Pancreas (tissue), 10 donors: ENCODE results near the gene PPP1R37. TPM values are rescaled to one million over a fixed set of nuclear protein-coding genes. Genes with fewer than 3 reads are reported as not detected.
A peak's percentile ranks its signal among the peaks of the same experiment; 100 is the strongest.

Experiments used
- ATAC-seq, 4 donors: fragments of 200-7000 bp; cut with Tn5 transposase; one replicate each; pipeline versions ENCODE4 v1.8.0 to v1.9.1; 2020; ENCODE audit warnings: mild to moderate bottlenecking in 4 of 4, moderate library complexity in 4 of 4
- DNase-seq, 6 donors: peaks; one replicate each; pipeline ENCODE4 v3.0.0-alpha.2; 2020
- FAIRE-seq: peaks from 2 replicates; lab custom pipeline; 2012; peaks lifted over from hg19 to GRCh38; lab: Jason Lieb, UNC
- H3K27ac ChIP-seq, 4 donors: fragments of 200-600 bp; sonication (generic); 1 replicate in 3 of 4; 2 replicates in 1 of 4; pipeline versions ENCODE4 v1.5.0 to v1.8.0; 2020
- H3K27me3 ChIP-seq, 4 donors: fragments of 200-600 bp; one replicate each; pipeline ENCODE4 v1.8.0; 2021
- H3K36me3 ChIP-seq, 3 donors: fragments of 200-600 bp; sonication (generic) in 1 of 3; one replicate each; pipeline versions ENCODE4 v1.5.0 to v1.8.0; 2020 to 2021
- H3K4me1 ChIP-seq, 3 donors: fragments of 200-600 bp; one replicate each; pipeline ENCODE4 v1.8.0; 2021
- H3K4me3 ChIP-seq, 4 donors: fragments of 200-600 bp; sonication (generic) in 2 of 4; one replicate each; pipeline versions ENCODE4 v1.5.0 to v1.8.0; 2020 to 2021
- H3K9me3 ChIP-seq, 4 donors: fragments of 200-600 bp; one replicate each; pipeline ENCODE4 v1.8.0; 2021
- CTCF ChIP-seq, 4 donors: fragments of 200-600 bp; sonication (generic) in 3 of 4; IDR thresholded peaks; one replicate each; pipeline versions ENCODE4 v1.5.0 to v1.8.0; 2021; ENCODE audit warnings: antibody characterized with exemption in 4 of 4
- WGBS, 2 donors: extraction: QIAGEN DNeasy Blood & Tissue Kit; methylation state at CpG; one replicate each; pipeline ENCODE4 v1.1.7; 2013; 5-methylcytosine and 5-hydroxymethylcytosine counted together
- intact Hi-C, 3 donors: fragments of 100-400 bp; cut with DNase I; formaldehyde crosslinking; loops; one replicate each; pipeline versions ENCODE4 v1.11.1 to v1.14.2; 2022
- polyA plus RNA-seq, 2 donors: library from polyadenylated mRNA; stranded (reverse); fragments of 200-250 nt; gene quantifications; one replicate each; pipeline ENCODE4 v1.2.3, GENCODE V29; 2013
- total RNA-seq, 6 donors: library from RNA; stranded (reverse); fragmentation: NEBNext Ultra II Directional in 4 of 6; extraction: Animal tissue kit (Norgen Biotek cat#: 25700) in 4 of 6; gene quantifications; one replicate each; pipeline versions ENCODE4 v1.2.1 to v1.2.4, GENCODE V29; 2021 to 2023
- donor health status: healthy with polysubstance abuse.
- donor health status: DM: no; HTN: no; CAD: no; lungs with moderate emphysema.
- donor health status: DM: no; HTN: no; CAD: no.
- donor health status: control.
- donor health status: control.
- donor health status: Bipolar disorder and iron deficiency.
- donor health status: DM: yes; HTN: yes; CAD: no.
- donor health status: DM: no; HTN: no; CAD: no.
- donor health status: DM: no; HTN: no; CAD: no.
- donor health status: DM: yes; HTN: yes; CAD: no.

The PPP1R37 gene
- total and polyA plus RNA-seq, 8 donors, result 13.0 to 57.4 (median 15.3) TPM

- FAIRE-seq, result no peak
- no peaks in the 10 kb centered on the region for H3K27me3 ChIP-seq
These were observed 87.0 kb downstream of the PPP1R37 start for GRCh38 chr19:45179892-45180370.

GRCh38 chr19:45180936-45181335 lies 88.0 kb downstream of the PPP1R37 start:
- 79 to 88% methylated on average over 7 of the region's 7 CpGs for WGBS, 2 donors
- no peak for FAIRE-seq
- Histone ChIP-seq H3K27me3 (no peaks in the 10 kb centered on the region), H3K27ac (no peak overlapping the region), H3K4me1 (peaks cover 5 to 16% (median 15%) of the 10 kb centered on the region in 3 donors), H3K36me3 (no peaks in the 10 kb centered on the region), H3K4me3 (no peak overlapping the region), H3K9me3 (no peaks in the 10 kb centered on the region)
- peak in 1 of 6 donors; percentile 13 for DNase-seq
- intact Hi-C loops, result no loop called here
- no peak for TF ChIP-seq CTCF (IDR thresholded peaks at IDR 0.05)
- no peak for ATAC-seq

More at GRCh38 chr19:45179892-45180370, 87.0 kb downstream of the PPP1R37 start:
- Histone ChIP-seq H3K4me1 (peaks cover 5 to 16% (median 15%) of the 10 kb centered on the region in 3 donors), H3K36me3 (no peaks in the 10 kb centered on the region), H3K27ac (peak overlapping the region; percentile 70 to 88 (median 83)), H3K9me3 (no peaks in the 10 kb centered on the region), H3K4me3 (peak overlapping the region; percentile 58 to 90 (median 68))
- intact Hi-C loops, result no loop called here
- ATAC-seq (no peak), DNase-seq (no peak)
- TF ChIP-seq CTCF (IDR thresholded peaks at IDR 0.05), result no peak
- 44 to 50% methylated on average over 9 of the region's 9 CpGs for WGBS, 2 donors

GRCh38 chr19:45182758-45183157 lies 89.8 kb downstream of the PPP1R37 start:
- FAIRE-seq (no peak), DNase-seq (no peak), ATAC-seq (no peak)
- intact Hi-C loops, result no loop called here
- Histone ChIP-seq H3K36me3 (no peaks in the 10 kb centered on the region), H3K27me3 (no peaks in the 10 kb centered on the region), H3K4me1 (peaks cover 5 to 16% (median 12%) of the 10 kb centered on the region in 3 donors), H3K27ac (no peak overlapping the region), H3K4me3 (no peak overlapping the region), H3K9me3 (no peaks in the 10 kb centered on the region)
- no peak for TF ChIP-seq CTCF (IDR thresholded peaks at IDR 0.05)
- 90 to 91% methylated on average over 4 of the region's 4 CpGs for WGBS, 2 donors

GRCh38 chr19:45184115-45184514 lies 91.1 kb downstream of the PPP1R37 start:
- intact Hi-C loops, result no loop called here
- H3K36me3 ChIP-seq, result no peaks in the 10 kb centered on the region
- ATAC-seq (no peak), FAIRE-seq (no peak), DNase-seq (no peak)
- WGBS, 2 donors, result 94 to 100% methylated on average over 5 of the region's 5 CpGs
- no peak overlapping the region for H3K4me3 ChIP-seq
- no peaks in the 10 kb centered on the region for H3K9me3 ChIP-seq
- TF ChIP-seq CTCF (IDR thresholded peaks at IDR 0.05), result no peak
- H3K4me1 ChIP-seq, result peaks cover 5 to 16% (median 12%) of the 10 kb centered on the region in 3 donors
- no peak overlapping the region for H3K27ac ChIP-seq
- no peaks in the 10 kb centered on the region for H3K27me3 ChIP-seq

- Histone ChIP-seq H3K36me3 (no peaks in the 10 kb centered on the region), H3K27ac (no peak overlapping the region), H3K4me1 (no peaks in the 10 kb centered on the region), H3K4me3 (no peak overlapping the region), H3K27me3 (no peaks in the 10 kb centered on the region), H3K9me3 (no peaks in the 10 kb centered on the region)
- intact Hi-C loops, result no loop called here
- WGBS, 2 donors, result 76 to 87% methylated on average over 12 of the region's 12 CpGs
- TF ChIP-seq CTCF (IDR thresholded peaks at IDR 0.05), result no peak
- FAIRE-seq, result no peak
- ATAC-seq, result no peak
- no peak for DNase-seq
These were observed 93.7 kb downstream of the PPP1R37 start for GRCh38 chr19:45186509-45187334.
